Measurements from ENCODE around the gene TIMM10. TPM values are rescaled to one million over a fixed set of nuclear protein-coding genes. Genes with fewer than 3 reads are reported as not detected.

The TIMM10 gene
- total and polyA plus RNA-seq, 12 donors: 23.9 to 89.0 (median 53.7) TPM

DNA sequence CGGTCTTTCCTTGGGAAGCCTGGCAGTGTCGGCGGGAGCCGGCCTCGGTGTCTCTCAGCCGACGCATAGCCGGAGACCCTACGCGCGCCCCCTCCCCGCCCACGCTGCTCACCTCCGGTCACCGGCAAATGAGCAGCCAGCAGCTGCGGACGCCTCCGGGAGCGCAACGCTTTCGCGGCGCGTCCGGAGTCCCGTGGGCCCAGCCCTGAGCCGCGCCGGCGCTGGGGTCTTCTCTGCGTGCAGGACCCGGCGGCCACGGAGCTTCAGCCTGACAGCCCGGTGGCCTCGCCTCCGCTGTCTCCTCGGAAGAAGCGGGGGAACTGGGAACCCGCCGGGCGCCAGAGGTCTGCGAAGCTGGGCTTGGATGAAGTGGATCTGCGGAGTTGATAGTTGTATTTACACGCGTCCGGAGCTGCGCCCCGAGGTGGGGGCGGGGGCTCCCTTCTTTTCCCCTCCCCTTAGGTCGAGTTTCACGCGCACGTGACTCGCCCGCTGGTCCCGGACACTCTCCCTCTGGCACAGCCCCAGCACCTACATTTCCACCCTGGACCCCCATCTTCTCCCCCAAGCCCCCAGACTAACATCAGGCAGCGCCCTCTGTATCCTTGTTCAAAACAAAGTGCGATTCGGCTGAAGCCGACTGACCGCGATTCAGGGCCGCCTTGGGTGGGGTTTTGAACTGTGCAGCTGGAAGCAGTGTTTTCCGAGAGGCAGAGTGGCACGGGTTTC lies 15.1 kb downstream of the TIMM10 start, which contains the start of gene SLC43A1:
TSS of gene SLC43A1 (minus strand) at position 371 of the 729 bp plus-strand sequence. CDS start 1,591 bp downstream, outside the sequence.
- Histone ChIP-seq H3K36me3 (replicated peaks in 1 of 2) (no peaks in the 10 kb centered on the region), H3K27ac (peak within 1 kb of the TSS in 3 of 5 donors; percentile 4 to 54 (median 27)), H3K4me3 (peak within 1 kb of the TSS; percentile 36 to 96 (median 80)), H3K9me3 (replicated peaks in 1 of 3) (no peaks in the 10 kb centered on the region), H3K4me1 (replicated peaks in 1 of 2) (peaks cover 7 to 14% of the 10 kb centered on the region in 2 donors), H3K27me3 (no peaks in the 10 kb centered on the region)
- intact Hi-C loops (cut with DNase I): no loop called here
- peak; percentile 57 to 70 (median 65) for DNase-seq
- TF ChIP-seq POLR2A (IDR thresholded peaks at IDR 0.05): peak in 1 of 2 donors; percentile 45
- TF ChIP-seq, protein P1, sequence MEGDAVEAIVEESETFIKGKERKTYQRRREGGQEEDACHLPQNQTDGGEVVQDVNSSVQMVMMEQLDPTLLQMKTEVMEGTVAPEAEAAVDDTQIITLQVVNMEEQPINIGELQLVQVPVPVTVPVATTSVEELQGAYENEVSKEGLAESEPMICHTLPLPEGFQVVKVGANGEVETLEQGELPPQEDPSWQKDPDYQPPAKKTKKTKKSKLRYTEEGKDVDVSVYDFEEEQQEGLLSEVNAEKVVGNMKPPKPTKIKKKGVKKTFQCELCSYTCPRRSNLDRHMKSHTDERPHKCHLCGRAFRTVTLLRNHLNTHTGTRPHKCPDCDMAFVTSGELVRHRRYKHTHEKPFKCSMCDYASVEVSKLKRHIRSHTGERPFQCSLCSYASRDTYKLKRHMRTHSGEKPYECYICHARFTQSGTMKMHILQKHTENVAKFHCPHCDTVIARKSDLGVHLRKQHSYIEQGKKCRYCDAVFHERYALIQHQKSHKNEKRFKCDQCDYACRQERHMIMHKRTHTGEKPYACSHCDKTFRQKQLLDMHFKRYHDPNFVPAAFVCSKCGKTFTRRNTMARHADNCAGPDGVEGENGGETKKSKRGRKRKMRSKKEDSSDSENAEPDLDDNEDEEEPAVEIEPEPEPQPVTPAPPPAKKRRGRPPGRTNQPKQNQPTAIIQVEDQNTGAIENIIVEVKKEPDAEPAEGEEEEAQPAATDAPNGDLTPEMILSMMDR (IDR thresholded peaks at IDR 0.05): no peak
- 0% methylated on average over 8 to 66 of the region's 66 CpGs for WGBS, 4 donors

DNA sequence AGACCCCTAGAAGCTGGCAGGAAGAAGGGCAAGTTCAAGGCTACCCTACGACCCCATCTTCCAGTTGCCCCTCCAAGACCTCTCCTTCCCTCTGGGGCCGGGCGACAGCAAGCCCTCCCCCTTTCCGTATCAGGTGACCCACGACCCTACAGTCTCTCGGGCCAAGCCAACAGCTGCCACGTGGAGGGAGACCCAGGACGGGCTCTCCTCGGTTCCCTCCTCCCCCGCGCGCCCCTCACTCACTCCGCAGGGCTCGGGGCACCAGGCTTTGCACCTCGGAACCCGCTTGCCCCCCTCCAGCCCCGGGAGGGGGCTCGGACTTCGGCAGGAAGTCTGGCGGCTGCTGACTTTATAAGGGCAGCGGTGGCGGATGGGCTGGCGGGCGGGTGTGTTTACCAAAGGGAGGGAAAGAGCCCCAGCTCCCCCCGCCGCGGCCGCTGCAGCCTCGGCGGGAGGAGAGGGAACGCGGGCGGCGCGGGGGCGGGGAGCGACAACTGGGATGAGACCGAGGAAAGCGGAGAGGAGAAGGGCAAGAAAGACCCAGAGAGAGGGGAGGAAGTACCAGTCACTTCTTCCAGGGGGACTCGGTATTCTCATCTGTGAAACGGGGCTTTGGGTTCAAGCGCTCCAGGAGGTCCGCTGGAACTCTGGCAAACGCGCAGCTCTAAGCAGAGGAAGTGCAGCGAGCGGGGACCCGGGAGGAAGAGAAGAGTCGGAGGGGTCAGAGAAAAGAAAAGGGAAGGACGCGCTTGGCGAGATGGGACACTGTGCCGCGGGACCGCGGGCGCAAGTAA lies 15.8 kb downstream of the TIMM10 start:
- Histone ChIP-seq H3K27me3 (no peaks in the 10 kb centered on the region), H3K27ac (peak overlapping the region in 3 of 5 donors; percentile 4 to 54 (median 27)), H3K36me3 (replicated peaks in 1 of 2) (no peaks in the 10 kb centered on the region), H3K4me3 (peak overlapping the region; percentile 36 to 96 (median 80)), H3K9me3 (replicated peaks in 1 of 3) (no peaks in the 10 kb centered on the region), H3K4me1 (replicated peaks in 1 of 2) (peaks cover 7 to 14% of the 10 kb centered on the region in 2 donors)
- peak; percentile 40 to 65 (median 54) for DNase-seq
- WGBS, 4 donors: 0 to 1% (median 0%) methylated on average over 43 to 57 of the region's 57 CpGs
- intact Hi-C loops (cut with DNase I): no loop called here
- TF ChIP-seq, protein P1 (IDR thresholded peaks at IDR 0.05): no peak
- TF ChIP-seq POLR2A (IDR thresholded peaks at IDR 0.05): no peak

DNA sequence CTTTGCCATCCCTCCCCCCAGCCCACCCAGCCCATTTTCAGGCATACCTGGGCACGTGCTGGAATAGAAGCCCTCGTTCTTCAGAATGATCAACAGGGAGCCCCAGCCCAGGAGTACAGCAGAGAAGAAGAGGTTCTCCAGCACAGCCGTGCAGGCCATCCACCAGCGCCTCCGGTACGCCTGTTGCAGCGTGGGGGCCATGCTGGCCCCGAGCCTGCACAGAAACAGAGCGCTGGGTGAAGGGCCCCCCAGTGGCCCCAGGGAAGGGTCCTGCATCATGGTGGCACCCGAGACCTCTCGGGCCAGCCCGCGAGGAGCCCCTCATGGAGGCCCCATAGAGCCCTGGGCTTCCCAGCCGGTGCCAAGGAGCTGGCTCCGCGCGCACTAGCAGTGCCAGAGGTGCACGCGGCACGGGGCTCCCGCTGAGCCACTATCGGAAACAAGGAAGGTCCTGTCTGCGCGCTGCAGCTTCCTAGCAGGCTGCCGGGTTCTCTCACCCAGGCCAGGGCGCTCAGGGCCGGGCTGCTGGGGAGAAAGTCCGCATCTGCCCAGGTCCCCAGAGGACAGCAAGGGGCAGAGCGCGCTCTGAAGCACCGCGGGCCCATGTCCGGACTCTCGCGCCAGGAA lies 16.5 kb downstream of the TIMM10 start:
- Histone ChIP-seq H3K9me3 (replicated peaks in 1 of 3) (no peaks in the 10 kb centered on the region), H3K4me3 (peak overlapping the region; percentile 36 to 96 (median 80)), H3K27me3 (no peaks in the 10 kb centered on the region), H3K36me3 (replicated peaks in 1 of 2) (no peaks in the 10 kb centered on the region), H3K4me1 (replicated peaks in 1 of 2) (peaks cover 7 to 14% of the 10 kb centered on the region in 2 donors), H3K27ac (peak overlapping the region in 1 of 5 donors; percentile 54)
- 14 to 59% (median 19%) methylated on average over 7 to 35 of the region's 35 CpGs for WGBS, 4 donors
- peak; percentile 45 to 74 (median 60) for DNase-seq
- no peak for TF ChIP-seq POLR2A (IDR thresholded peaks at IDR 0.05)
- TF ChIP-seq, protein P1 (IDR thresholded peaks at IDR 0.05): no peak
- intact Hi-C loops (cut with DNase I): no loop called here

DNA sequence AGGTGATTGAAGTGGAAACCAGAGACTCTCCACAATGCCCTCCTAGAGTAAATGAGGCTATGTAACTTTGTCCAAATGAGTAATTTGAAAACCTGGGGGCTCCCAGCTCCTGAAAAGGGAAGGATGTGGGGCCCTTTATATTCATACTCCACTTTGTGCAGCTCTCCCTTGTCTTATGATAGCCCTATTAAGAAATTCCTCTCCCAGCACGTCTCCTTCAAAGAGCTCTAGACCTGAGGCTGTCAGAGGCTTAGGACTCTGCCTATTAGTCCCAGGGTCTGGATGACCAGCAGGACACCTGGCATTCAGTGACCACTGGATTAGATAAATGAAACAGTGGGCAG lies 17.1 kb downstream of the TIMM10 start:
- H3K4me3 ChIP-seq: no peak overlapping the region
- H3K27ac ChIP-seq: no peak overlapping the region
- TF ChIP-seq, protein P1 (IDR thresholded peaks at IDR 0.05): no peak
- no peak for TF ChIP-seq POLR2A (IDR thresholded peaks at IDR 0.05)
- no peaks in the 10 kb centered on the region for H3K9me3 ChIP-seq (replicated peaks in 1 of 3)
- peaks cover 7 to 14% of the 10 kb centered on the region in 2 donors for H3K4me1 ChIP-seq (replicated peaks in 1 of 2)
- no peaks in the 10 kb centered on the region for H3K27me3 ChIP-seq
- intact Hi-C loops (cut with DNase I): no loop called here
- WGBS, 4 donors: 46 to 71% (median 58%) methylated on average over 1 of the region's 1 CpG
- no peak for DNase-seq
- H3K36me3 ChIP-seq (replicated peaks in 1 of 2): no peaks in the 10 kb centered on the region
